Iris pigment epithelial cell (primary cell): ENCODE results near the gene LIMK1.
"Not testable (repeated sequence)": the region's sequence is repeated elsewhere in the genome, so short reads cannot be mapped to it uniquely, and the experiment has no call there.

ENCODE experiments used
- DNase-seq: peaks from one replicate; pipeline ENCODE4 v3.0.0-alpha.2; 2011; ENCODE audit warnings: low read depth

Gene LIMK1

DNA sequence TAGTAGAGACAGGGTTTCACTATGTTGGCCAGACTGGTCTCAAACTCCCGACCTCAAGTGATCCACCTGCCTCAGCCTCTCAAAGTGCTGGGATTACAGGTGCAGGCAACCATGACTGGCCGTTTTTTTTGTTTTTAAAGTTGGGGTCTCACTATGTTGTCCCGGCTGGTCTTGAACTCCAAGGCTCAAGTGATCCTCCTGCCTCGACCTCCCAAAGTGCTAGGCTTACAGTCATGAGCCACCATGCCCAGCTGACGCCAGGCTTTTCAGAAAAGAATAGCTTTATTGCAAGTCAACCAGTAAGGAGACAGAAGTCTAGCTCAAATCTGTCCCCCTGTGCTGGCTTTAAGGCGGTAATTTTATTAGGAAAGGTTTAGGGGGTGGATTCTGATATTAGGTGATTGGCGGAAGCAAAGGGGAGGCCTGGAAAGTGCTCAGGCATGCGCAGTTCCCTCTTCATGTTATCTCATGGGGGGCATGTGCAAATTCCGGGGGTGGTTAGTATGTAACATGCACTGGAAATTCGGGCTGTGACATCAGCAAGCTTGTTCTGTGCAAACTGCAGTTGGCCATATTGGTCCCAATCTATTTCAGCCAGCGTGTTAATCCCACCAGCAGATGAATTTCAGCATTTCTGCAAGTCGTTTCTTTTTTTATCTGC, 42.7 kb downstream of the LIMK1 start:
- no peak for DNase-seq

GRCh38 chr7:74129887-74130286, 46.3 kb downstream of the LIMK1 start:
- DNase-seq: no peak

GRCh38 chr7:74130518-74130917, 46.9 kb downstream of the LIMK1 start:
- DNase-seq: no peak

- no peak for DNase-seq
Observed at GRCh38 chr7:74134117-74134620, 50.6 kb downstream of the LIMK1 start.

DNA sequence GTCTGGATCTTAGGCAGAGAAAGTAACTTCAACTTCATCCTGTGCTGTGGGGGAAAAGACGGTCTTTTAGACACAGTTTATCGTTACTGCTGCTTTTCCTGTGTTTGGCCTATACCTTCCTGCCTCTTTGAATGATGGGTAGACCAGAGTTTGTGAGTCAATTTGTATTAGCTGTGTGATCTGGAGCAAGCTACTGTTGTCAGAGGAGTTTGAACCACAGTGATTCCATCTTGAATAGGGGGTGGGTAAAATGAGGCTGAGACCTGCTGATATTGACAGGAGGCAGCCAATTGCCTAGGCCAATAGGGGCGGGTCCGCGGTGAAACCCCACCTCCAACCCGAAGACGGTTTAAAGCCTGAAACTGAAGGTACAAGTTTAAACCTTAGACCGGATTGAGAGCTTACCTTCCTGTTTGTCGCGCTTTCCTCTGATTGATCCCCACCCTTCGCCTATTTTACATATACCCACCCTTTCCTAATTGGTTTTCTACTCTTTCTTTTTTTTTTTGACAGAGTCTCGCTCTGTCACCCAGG, 54.8 kb downstream of the LIMK1 start:
- no peak for DNase-seq

- no peak for DNase-seq
Observed at GRCh38 chr7:74138945-74139843, 55.6 kb downstream of the LIMK1 start.

DNA sequence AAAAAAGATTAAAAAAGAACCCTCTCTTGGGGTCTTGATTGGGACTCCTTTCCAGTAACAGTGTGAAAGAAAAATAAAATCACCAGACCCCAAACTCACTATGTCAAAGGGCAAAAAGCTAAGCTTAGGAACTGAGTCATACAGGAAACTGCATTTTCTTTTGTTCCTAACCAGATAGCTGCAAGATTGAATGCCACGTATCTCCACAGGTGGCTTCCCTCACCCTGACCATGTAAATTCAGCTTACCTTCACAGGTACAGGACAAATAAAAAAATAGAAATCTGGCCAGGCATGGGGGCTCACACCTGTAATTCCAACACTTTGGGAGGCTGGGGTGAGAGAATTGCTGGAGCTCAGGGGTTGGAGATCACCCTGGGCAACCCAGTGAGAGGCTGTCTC, 58.1 kb downstream of the LIMK1 start:
- no peak for DNase-seq

DNA sequence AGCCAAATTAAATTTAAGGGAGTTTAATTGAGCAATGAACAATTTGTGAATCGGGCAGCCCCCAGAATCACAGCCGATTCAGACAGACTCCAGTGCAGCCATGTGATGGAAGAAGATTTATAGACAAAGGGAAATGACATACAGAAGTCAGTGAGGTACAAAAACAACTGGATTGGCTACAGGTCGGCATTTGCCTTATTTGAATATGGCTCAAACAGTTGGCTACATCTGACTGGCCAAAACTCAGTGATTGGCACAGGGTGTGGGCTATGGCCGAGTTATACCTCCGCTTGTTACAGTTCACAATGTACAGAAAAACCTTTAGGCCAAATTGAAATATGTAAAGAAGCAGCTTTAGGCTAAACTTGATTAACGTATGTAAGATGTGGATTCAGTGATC, 59.8 kb downstream of the LIMK1 start:
- no peak for DNase-seq

DNA sequence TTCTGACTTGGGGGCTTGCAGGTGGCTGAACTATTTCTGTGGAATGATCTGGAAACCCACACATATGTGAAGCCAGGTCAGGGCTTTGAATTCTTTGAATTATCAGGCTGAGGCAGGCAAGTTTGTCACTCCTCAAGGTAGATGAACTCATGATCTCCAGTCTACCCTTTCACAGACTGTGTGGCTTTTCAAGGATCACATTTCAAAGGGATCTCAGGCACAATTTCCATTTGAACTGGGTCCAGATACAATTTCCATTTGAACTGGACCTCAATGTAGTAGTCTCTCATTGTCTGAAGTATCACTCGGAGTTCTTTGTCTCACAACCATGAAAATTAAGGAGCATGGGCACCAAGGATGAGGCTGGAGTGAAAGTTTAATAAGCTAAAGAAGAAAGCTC, 64.9 kb downstream of the LIMK1 start:
- no peak for DNase-seq

DNA sequence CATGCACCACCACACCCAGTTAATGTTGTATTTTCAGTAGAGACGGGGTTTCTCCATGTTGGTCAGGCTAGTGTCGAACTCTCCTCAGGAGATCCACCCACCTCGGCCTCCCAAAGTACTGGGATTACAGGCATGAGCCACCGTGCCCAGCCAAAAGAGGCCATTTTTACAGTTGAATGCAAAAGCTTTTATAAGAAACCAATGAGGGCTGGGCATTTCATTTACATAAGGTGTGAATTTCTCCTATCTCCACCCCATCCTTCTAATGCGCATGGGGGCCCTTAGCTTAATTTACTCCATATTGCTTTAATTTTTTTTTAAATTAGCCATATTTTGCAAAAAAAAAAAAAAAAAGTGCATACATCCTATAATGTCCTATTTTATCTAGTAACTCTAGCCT, 65.5 kb downstream of the LIMK1 start:
- DNase-seq: no peak

- no peak for DNase-seq
Observed at GRCh38 chr7:74149603-74150002, 66.0 kb downstream of the LIMK1 start.

- DNase-seq: no peak
Observed at GRCh38 chr7:74153736-74154135, 70.1 kb downstream of the LIMK1 start.

DNA sequence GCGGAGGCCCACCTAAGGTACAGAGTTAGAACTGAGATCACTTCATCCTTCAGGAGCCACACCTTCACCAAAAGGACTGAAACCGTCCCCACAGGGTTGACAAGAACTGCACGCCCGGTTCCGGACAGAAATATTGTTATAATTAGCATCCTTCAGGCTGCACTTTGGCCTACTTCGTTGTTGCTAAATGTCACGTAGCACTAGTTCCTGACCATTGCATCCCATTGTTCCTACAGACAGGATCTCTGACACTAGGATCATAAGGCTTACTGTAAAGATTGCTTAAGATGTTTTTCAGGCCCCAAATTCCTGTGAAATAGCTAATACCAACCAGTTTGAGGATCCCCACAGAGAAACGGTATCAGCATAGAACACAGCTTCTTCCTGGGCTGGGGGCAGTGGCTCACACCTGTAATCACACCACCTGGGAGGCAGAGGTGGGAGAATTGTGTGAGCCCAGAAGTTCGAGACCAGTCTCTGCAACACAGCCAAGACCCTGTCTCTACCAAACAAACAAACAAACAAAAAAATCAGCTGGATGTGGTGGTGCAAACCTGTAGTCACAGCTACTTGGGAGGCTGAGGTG, 72.3 kb downstream of the LIMK1 start:
- no peak for DNase-seq

GRCh38 chr7:74157605-74158004, 74.0 kb downstream of the LIMK1 start:
- DNase-seq: no peak

DNA sequence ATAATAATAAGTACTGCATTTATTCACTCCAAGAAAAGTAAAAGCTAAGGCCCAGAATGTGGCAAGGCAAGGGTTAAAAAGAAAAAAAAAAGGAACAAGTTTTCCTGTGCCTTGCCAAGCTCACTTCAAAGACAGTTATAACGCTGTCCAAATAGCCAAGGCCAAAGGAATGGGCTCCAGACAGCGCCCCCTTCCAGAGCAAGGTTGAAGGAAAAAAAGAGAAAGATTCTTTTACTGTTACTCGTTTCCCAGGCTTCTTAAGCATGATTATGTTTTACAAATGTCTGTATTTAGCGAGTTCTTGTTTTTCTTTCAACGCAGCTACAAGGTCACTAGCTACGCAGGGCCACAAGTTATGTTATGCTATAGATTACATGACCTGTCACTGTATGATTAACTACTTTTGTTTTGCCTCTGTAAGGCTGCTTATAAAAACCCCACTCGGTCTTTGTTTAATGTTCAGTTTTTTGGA, 81.4 kb downstream of the LIMK1 start:
- DNase-seq: peak; percentile 62

GRCh38 chr7:74165867-74166593, 82.4 kb downstream of the LIMK1 start:
- no peak for DNase-seq

GRCh38 chr7:74167324-74167723, 83.7 kb downstream of the LIMK1 start:
- not testable (repeated sequence) for DNase-seq
